Progenitor cell of endocrine pancreas (in vitro differentiated cells): Measurements from ENCODE around the gene ZNF629. TPM values are rescaled to one million over a fixed set of nuclear protein-coding genes. Genes with fewer than 3 reads are reported as not detected.

Experiments used
- DNase-seq: peaks from one replicate; pipeline ENCODE4 v3.0.0; 2021; ENCODE audit warnings: low spot score; ENCODE audit not compliant: unreplicated experiment
- H3K27ac Mint-ChIP-seq: 2 replicates; pipeline ENCODE4 v1.8.0; 2021; ENCODE audit warnings: mild to moderate bottlenecking, moderate library complexity, mixed read lengths
- H3K27me3 Mint-ChIP-seq: 2 replicates; pipeline ENCODE4 v1.8.0; 2021; ENCODE audit warnings: mixed read lengths
- H3K36me3 Mint-ChIP-seq: 2 replicates; pipeline ENCODE4 v1.8.0; 2022; ENCODE audit warnings: mixed read lengths; ENCODE audit not compliant: insufficient read depth
- H3K4me1 Mint-ChIP-seq: 2 replicates; pipeline ENCODE4 v1.8.0; 2021; ENCODE audit warnings: low read depth, mixed read lengths
- H3K4me3 Mint-ChIP-seq: 2 replicates; pipeline ENCODE4 v1.8.0; 2021; ENCODE audit warnings: low read depth, mild to moderate bottlenecking, moderate library complexity, mixed read lengths
- H3K9me3 Mint-ChIP-seq: 2 replicates; pipeline ENCODE4 v1.8.0; 2021; ENCODE audit warnings: low read depth, mixed read lengths
- CTCF ChIP-seq: fragments of 200-600 bp; sonication (generic); IDR thresholded peaks from one replicate; pipeline ENCODE4 v1.5.0; 2021; ENCODE audit warnings: antibody characterized with exemption, mild to moderate bottlenecking; ENCODE audit not compliant: unreplicated experiment
- total RNA-seq: library from RNA; stranded (reverse); gene quantifications from 2 replicates; pipeline ENCODE4 v1.2.1, GENCODE V29; 2021

ZNF629 gene
- total RNA-seq, 1 donor from 2014 or later: 35.0 TPM

GRCh38 chr16:30747331-30747730, 39.7 kb downstream of the ZNF629 start:
- H3K27me3 Mint-ChIP-seq: no peaks in the 10 kb centered on the region
- H3K9me3 Mint-ChIP-seq: no peaks in the 10 kb centered on the region
- DNase-seq: no peak
- H3K27ac Mint-ChIP-seq: peak overlapping the region; percentile 89
- peak overlapping the region; percentile 94 for H3K4me3 Mint-ChIP-seq
- peaks cover 12% of the 10 kb centered on the region for H3K36me3 Mint-ChIP-seq
- no peak for TF ChIP-seq CTCF
- peaks cover 14% of the 10 kb centered on the region for H3K4me1 Mint-ChIP-seq

GRCh38 chr16:30746638-30747175, 40.3 kb downstream of the ZNF629 start:
- TF ChIP-seq CTCF: no peak
- Mint-ChIP-seq H3K4me1 (peaks cover 14% of the 10 kb centered on the region), H3K36me3 (peaks cover 12% of the 10 kb centered on the region)

GRCh38 chr16:30745082-30745481, 41.9 kb downstream of the ZNF629 start:
- no peak for DNase-seq
- peaks cover 15% of the 10 kb centered on the region for H3K36me3 Mint-ChIP-seq
- no peak overlapping the region for H3K4me3 Mint-ChIP-seq
- H3K4me1 Mint-ChIP-seq: peaks cover 24% of the 10 kb centered on the region
- TF ChIP-seq CTCF: no peak
- H3K9me3 Mint-ChIP-seq: no peaks in the 10 kb centered on the region
- no peak overlapping the region for H3K27ac Mint-ChIP-seq
- no peaks in the 10 kb centered on the region for H3K27me3 Mint-ChIP-seq

More at GRCh38 chr16:30746638-30747175, 40.3 kb downstream of the ZNF629 start:
- no peak overlapping the region for H3K4me3 Mint-ChIP-seq
- H3K27me3 Mint-ChIP-seq: no peaks in the 10 kb centered on the region
- no peak for DNase-seq
- peak overlapping the region; percentile 89 for H3K27ac Mint-ChIP-seq
- H3K9me3 Mint-ChIP-seq: no peaks in the 10 kb centered on the region

GRCh38 chr16:30744183-30744582, 42.8 kb downstream of the ZNF629 start:
- no peaks in the 10 kb centered on the region for H3K27me3 Mint-ChIP-seq
- H3K4me3 Mint-ChIP-seq: no peak overlapping the region
- no peak for TF ChIP-seq CTCF
- DNase-seq: no peak
- H3K4me1 Mint-ChIP-seq: peaks cover 20% of the 10 kb centered on the region
- H3K36me3 Mint-ChIP-seq: peaks cover 15% of the 10 kb centered on the region
- H3K27ac Mint-ChIP-seq: peak overlapping the region; percentile 7
- no peaks in the 10 kb centered on the region for H3K9me3 Mint-ChIP-seq

- Mint-ChIP-seq H3K27ac (no peak overlapping the region), H3K9me3 (no peaks in the 10 kb centered on the region), H3K36me3 (peaks cover 17% of the 10 kb centered on the region), H3K27me3 (no peaks in the 10 kb centered on the region), H3K4me1 (peaks cover 19% of the 10 kb centered on the region), H3K4me3 (no peak overlapping the region)
- DNase-seq: no peak
- TF ChIP-seq CTCF: no peak
Measured at GRCh38 chr16:30743716-30744115, 43.3 kb downstream of the ZNF629 start.
